GM19397 (cell line): ENCODE data around the gene FGFR4.
A peak's percentile ranks its signal among the peaks of the same experiment; 100 is the strongest.
"Not testable (repeated sequence)": the region's sequence is repeated elsewhere in the genome, so short reads cannot be mapped to it uniquely, and the experiment has no call there.

Experiments used
- ATAC-seq: cut with Tn5 transposase; IDR thresholded peaks from one replicate; pipeline ENCODE4 v1.9.1; 2021; ENCODE audit warnings: mild to moderate bottlenecking, moderate library complexity; ENCODE audit not compliant: unreplicated experiment

The FGFR4 gene

GRCh38 chr5:177086654-177087397, at the start of gene FGFR4:
Gene FGFR4 (plus strand): TSS chr5:177086915. CDS start chr5:177089603, 2,688 bp downstream.
- peak; percentile 69 for ATAC-seq

- no peak for ATAC-seq
These were observed 49.8 kb upstream of the FGFR4 start for GRCh38 chr5:177036921-177037320.

GRCh38 chr5:177040814-177041420, 45.8 kb upstream of the FGFR4 start:
- ATAC-seq = no peak

- ATAC-seq = no peak
These were observed 44.8 kb upstream of the FGFR4 start for GRCh38 chr5:177041936-177042335.

- ATAC-seq = no peak
These were observed 43.6 kb upstream of the FGFR4 start for GRCh38 chr5:177043114-177043513.

GRCh38 chr5:177043958-177044357, 42.8 kb upstream of the FGFR4 start:
- no peak for ATAC-seq

GRCh38 chr5:177044641-177045040, 42.1 kb upstream of the FGFR4 start:
- ATAC-seq = no peak

- ATAC-seq = no peak
These were observed 41.1 kb upstream of the FGFR4 start for GRCh38 chr5:177045631-177046030.

- ATAC-seq = not testable (repeated sequence)
These were observed 38.2 kb upstream of the FGFR4 start for GRCh38 chr5:177048531-177048930.

GRCh38 chr5:177049285-177049684, 37.4 kb upstream of the FGFR4 start:
- ATAC-seq = no peak

GRCh38 chr5:177064500-177065277, 22.0 kb upstream of the FGFR4 start:
- ATAC-seq = no peak

- ATAC-seq = no peak
These were observed 21.2 kb upstream of the FGFR4 start for GRCh38 chr5:177065491-177065890.

- no peak for ATAC-seq
These were observed 20.5 kb upstream of the FGFR4 start for GRCh38 chr5:177066224-177066623.

- no peak for ATAC-seq
These were observed 19.2 kb upstream of the FGFR4 start for GRCh38 chr5:177067503-177067902.

- ATAC-seq = no peak
These were observed 16.1 kb upstream of the FGFR4 start for GRCh38 chr5:177070536-177071191.

GRCh38 chr5:177071666-177072385, 14.9 kb upstream of the FGFR4 start:
- peak; percentile 50 for ATAC-seq

GRCh38 chr5:177077335-177077734, 9.4 kb upstream of the FGFR4 start:
- no peak for ATAC-seq

- no peak for ATAC-seq
These were observed 7.1 kb upstream of the FGFR4 start for GRCh38 chr5:177079606-177080005.

GRCh38 chr5:177080265-177080664, 6.5 kb upstream of the FGFR4 start:
- ATAC-seq = no peak

GRCh38 chr5:177081859-177082258, 4.9 kb upstream of the FGFR4 start:
- ATAC-seq = no peak

- no peak for ATAC-seq
These were observed 3.4 kb upstream of the FGFR4 start for GRCh38 chr5:177083357-177083756.
